OCI-LY7 (cell line): ENCODE data around the gene DNAH11.

Experiments used
- EZH2phosphoT487 ChIP-seq: fragments of 200-600 bp; sonication (generic); IDR thresholded peaks from 2 replicates; pipeline ENCODE4 v1.6.1; 2018; ENCODE audit warnings: low read depth, borderline replicate concordance, mild to moderate bottlenecking, mixed run types, antibody characterized with exemption, low read length, moderate library complexity, mixed read lengths
- TF ChIP-seq, protein P1 (sequence below): fragments of 200-600 bp; sonication (generic); conservative IDR thresholded peaks from 2 replicates; pipeline ENCODE4 v1.5.1; 2014; ENCODE audit warnings: mild to moderate bottlenecking, antibody characterized with exemption, low read length, moderate library complexity, mixed read lengths

DNA sequence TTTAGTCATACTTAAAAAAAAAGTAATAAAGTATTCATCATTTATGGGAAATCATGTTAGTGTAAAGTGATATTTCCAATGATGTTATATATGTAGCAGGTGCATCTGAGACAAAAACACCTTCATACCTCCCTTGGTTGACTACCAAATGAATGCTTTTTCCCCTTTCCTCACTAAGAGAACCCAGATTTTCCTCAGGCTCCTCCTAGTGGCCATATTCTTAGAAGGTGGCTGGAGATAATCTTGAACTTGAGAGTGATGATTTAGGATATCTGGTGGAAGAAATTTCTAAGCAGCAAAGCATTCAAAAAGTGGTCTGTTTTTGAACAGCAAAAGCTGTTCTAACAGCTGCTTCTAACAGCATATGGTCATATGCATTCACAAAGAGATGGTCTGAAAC, 16.8 kb upstream of the DNAH11 start:
- TF ChIP-seq, protein P1, sequence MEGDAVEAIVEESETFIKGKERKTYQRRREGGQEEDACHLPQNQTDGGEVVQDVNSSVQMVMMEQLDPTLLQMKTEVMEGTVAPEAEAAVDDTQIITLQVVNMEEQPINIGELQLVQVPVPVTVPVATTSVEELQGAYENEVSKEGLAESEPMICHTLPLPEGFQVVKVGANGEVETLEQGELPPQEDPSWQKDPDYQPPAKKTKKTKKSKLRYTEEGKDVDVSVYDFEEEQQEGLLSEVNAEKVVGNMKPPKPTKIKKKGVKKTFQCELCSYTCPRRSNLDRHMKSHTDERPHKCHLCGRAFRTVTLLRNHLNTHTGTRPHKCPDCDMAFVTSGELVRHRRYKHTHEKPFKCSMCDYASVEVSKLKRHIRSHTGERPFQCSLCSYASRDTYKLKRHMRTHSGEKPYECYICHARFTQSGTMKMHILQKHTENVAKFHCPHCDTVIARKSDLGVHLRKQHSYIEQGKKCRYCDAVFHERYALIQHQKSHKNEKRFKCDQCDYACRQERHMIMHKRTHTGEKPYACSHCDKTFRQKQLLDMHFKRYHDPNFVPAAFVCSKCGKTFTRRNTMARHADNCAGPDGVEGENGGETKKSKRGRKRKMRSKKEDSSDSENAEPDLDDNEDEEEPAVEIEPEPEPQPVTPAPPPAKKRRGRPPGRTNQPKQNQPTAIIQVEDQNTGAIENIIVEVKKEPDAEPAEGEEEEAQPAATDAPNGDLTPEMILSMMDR: peak; percentile 67
- TF ChIP-seq EZH2phosphoT487: no peak
